HG02798 (cell line): ENCODE measurements around the gene UBAP2L.
"Not testable (repeated sequence)": the region's sequence is repeated elsewhere in the genome, so short reads cannot be mapped to it uniquely, and the experiment has no call there.

Source experiments
- ATAC-seq: cut with Tn5 transposase; IDR thresholded peaks from one replicate; pipeline ENCODE4 v1.9.1; 2021; ENCODE audit warnings: mild to moderate bottlenecking; ENCODE audit not compliant: unreplicated experiment, poor library complexity

UBAP2L gene

DNA sequence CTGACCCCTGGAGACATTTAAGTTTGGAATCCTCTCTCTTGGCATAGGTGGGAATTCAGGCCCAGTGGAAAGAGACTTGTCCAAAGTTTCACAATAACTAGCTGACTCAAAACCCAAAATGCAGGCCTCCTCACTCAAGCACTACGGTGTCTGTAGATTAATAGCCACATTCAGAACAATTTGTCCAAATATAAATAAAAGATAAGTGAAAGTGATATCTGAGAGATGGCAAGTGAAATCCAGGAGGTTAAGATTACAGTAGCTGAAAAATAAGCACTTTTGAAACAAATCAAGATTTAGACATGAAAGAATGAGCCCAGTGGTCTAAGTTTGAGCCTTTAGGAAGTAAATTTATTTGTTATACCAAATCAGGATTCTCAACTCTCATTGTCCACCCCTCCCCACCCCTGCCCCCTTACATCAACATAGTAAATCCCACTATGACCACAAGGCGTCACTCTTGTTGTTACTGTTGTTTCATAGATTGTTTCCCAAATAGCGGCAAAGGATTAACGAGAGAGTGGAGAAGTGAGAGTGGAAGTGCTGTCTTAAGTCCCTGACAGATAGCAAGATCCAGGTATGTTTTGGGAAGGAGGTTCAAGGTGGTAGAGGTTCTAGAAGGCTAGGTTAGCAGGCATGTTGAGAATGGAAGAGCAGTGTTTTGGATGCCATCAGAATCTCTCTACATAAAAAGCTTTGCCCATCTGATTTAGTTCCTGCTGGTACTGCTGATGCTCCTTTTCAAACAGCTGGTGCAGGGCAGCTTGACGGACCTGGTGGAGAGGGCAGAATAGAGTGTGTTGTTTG lies 21.8 kb upstream of the UBAP2L start:
- no peak for ATAC-seq

DNA sequence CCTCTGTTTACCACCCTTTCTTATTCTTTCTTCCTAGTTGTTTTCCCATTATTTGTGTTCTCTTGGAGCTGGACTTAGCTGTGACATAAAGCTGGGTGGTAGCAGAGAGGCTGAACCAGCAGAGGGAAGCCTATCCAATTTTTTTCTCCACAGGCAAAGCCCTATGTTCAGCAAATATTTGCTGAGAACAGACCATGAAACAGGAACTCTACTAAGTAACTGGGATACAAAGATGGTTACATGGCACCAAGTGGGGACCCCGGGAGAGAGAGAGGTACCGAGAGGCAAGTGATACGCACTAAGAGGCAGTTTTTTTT lies 21.2 kb upstream of the UBAP2L start:
- ATAC-seq = no peak

DNA sequence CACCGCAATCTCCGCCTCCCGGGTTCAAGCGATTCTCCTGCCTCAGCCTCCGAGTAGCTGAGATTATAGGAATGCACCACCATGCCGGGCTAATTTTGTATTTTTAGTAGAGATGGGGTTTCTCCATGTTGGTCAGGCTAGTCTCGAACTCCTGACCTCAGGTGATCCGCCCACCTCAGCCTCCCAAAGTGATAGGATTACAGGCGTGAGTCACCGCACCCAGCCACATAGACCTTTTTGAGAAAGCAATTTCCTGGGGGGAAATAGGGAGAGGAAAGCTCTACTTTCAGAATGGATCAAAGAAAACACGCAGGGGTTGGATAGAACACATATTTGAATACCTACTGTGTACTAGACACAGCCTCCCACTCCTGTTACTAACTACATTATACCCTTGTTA lies 15.0 kb upstream of the UBAP2L start:
- ATAC-seq = not testable (repeated sequence)

DNA sequence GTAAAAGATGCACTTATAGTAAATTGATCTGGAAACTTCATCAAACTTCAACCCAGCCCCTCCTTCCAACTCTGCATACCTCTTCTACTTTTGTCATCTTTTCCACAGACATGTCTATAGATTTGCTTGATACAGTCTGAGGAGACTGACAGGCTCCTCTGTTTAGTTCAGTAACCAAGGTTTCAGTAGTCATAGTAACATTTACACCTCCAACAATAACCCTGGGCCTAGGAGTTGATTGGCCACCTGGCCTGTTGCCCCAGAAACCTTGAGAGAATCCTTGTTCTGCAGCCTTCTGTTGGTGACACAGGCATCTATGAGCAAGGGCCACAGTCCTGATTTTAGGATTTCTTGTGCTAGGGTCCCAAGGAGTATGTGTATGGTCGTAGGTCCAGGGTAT lies 14.6 kb upstream of the UBAP2L start, which contains the start of gene CFAP141:
CFAP141 (minus strand) TSS at position 138 of the 400 bp plus-strand sequence; CDS start at position 112, 26 bp downstream.
- no peak for ATAC-seq

DNA sequence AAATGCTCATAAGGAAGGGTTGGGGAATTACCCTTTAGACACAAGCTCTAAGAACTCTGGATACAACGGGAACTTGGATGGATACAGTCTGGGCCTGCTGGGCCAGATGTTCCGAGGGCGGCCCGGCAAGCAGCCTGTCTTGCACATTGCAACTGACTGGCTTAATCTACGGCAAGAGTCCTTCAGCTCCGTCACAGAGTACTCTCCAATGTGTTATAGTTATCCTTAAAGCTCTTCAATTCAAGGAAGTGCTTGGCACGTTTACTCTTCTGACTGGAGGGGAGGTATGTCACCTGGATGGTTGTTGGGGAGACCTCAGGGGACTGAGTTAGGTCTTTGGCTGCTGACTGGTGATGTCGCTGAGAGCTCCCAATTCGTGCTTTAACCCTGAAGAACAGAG lies 13.5 kb upstream of the UBAP2L start:
- ATAC-seq = no peak

DNA sequence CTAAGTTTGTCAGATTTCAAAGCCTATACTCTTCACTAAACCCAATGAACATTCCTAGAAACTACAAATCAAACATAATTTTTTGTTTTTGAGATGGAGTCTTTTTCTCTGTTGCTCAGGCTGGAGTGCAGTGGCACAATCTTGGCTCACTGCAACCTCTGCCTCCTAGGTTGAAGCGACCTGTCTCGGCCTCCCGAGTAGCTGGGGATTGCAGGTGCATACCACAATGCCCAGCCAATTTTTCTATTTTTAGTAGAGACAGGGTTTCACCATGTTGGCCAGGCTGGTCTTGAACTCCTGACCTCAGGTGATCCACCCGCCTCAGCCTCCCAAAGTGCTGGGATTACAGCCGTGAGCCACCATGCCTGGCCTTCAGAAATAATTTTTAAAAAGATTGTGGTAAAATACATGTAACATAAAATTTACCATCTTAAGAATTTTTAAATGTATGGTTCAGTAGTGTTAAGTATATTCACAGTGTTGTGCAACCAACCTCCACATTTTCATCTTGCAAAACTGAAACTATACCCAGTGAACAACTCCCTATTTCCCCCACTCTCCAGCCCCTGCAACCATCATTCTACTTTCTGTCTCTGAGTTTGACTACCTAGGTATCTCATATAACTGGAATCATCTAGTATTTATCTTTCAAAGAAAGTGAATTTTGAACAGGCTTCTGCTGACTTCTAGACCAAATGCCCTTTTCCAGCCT lies 11.9 kb upstream of the UBAP2L start:
- no peak for ATAC-seq

DNA sequence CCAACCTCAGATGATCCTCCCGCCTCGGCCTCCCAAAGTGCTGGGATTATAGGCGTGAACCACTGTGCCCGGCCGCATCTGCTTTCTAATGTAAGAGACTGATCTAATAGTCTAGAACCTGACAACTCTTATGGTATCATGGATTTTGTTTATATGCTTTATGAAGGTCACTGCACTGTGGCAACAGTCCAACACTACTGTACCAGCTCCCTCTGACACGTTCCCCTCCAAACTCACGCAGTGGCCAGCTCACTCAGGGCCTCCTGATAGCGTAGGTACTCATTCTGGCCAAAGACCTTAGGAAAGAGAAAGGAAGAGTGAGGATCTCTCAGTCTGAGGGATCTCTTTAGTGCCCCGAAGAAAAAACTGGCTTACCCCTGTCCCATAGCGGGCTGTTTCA lies 8.7 kb upstream of the UBAP2L start:
- ATAC-seq = no peak

DNA sequence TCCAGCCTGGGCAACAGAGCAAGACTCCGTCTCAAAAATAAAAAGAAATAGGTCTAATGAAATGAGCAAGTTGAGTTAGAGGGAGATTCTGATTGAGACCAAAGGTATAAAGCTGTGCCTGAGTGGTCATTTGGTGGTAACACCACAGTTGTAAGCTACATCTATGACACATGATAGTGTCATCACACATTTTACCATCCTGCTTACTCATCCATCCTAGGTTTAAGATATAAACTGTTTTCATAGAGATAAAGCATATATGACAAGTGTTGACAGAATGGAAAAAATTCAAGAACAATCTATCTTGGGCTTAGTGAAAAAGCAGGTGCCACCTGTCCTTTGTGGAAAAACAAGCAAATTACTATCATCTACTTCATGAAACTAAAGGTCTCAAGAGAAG lies 7.5 kb upstream of the UBAP2L start:
- no peak for ATAC-seq

DNA sequence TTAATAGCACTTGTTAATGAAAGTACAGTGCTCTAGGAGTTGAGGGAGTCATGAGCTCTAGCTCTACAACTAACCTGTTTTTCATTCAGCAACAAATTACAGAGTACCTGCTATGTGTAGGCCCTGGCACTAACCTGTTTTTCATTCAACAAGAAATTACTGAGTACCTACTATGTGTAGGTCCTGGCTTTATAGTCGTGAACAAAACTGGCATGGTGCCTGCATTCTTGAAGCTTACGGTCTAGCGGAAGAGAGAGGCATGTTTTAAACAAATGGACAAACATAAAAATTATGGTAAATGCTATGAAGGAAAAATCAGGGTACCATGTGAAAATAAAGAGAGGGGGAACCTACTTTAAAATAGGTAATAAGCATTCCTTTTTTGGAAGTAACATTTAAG lies 2.2 kb upstream of the UBAP2L start:
- ATAC-seq = no peak

DNA sequence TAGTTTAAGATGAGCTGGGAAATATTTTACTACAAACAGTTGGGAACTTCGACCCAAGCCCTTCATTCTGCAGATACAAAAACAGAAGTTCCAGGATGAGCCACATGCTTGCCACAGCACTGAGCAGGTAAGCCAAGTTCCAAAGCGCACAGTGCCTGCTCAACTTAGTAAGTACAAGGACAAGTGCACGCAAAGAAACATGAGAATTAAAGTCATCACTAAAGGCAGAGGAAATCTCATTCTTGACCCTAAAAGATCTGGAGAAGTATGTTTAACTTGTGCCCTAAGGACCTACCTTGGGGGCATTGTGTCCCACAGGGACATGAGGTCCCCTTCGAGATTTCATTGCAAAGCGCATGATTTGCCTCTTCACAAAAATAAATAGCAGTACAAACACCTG lies 1.2 kb upstream of the UBAP2L start:
- no peak for ATAC-seq

DNA sequence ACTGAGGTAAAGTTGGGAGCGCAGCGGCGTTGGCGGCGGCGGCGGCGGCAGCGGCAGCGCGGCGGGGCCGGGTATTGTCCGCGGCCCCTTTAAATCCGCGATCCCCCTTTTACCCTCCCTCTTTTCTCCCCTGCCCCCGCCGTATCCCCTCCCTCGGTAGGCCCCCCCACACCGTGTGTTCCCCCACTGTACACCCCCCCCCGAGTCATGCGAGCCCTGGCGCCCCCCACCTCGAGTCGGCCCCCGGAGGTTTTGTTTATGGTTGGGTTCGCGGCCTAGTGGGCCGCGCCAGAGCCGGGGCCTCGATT lies 169 bp downstream of the UBAP2L start:
- no peak for ATAC-seq

DNA sequence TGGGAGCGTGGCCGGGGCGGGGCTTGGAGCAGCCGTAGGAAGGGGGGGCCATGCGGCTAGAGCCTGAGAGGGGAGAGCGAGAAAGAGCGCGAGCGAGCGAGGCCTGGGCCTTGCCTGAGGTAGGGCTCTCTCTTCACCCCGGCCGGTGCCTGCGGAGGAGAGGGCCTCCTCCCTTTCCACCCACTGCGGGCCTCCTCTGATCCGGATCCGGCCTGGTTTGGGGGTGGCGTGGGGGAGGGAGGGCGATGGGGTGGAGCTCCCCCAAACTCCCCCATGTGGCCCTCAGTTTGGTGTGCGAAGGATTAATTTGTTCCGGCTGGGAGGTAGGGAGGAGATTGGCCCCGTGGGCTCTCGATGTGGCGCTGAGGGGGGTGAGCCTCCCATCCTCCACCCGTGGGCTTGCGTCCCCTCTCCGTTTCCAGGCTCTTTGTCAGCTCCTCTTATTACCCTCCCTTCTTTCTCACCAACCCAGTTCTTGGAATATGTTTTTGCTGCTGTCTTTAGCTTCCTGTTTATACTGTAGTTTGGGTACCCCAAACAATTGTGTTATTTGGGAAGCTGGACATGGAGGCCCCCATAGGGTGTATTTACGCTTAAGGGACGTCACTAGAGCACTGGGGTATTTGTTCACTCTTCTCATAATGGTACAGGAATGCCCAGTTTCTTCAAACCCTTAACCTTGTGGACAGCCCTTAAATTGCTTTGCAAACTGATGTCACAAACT lies 685 bp downstream of the UBAP2L start:
- ATAC-seq = peak; percentile 10

DNA sequence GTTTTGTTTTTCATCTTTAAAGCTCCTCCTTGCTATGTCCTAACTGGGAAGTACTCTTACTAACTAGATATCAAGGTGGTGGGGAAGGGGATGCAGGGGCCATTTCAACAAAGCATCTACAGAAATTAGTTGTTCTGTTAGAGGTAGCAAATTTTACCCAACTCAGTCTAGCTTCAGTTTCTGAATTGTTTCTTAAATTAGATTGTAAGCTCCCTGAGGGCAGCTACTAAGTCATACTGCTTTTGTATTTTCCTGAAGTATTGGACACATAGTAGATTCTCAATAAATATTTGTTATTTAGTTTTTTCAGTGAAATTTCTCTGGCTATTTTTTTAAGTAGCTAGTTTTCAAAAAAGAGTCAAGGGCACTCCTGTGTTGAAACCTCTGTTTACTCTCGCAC lies 1.8 kb downstream of the UBAP2L start:
- no peak for ATAC-seq

DNA sequence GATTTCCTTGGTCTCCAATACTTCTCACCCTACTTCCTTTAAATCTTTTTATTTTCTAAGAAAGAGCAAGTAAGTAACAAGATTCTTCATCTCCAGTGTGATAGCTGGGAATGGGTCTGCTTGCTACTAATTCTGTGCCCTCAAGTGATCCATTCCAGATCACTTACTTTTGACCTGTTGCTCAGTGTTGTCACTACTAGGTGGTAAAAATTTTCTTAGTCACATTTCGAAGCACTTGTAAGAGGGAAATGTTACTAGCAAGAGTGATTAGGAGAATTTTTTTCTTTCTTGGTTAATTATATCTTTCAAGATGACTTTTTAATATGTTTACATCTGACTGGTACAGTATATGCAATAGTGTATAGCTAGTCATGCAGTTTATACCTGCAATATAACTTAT lies 2.2 kb downstream of the UBAP2L start:
- no peak for ATAC-seq

DNA sequence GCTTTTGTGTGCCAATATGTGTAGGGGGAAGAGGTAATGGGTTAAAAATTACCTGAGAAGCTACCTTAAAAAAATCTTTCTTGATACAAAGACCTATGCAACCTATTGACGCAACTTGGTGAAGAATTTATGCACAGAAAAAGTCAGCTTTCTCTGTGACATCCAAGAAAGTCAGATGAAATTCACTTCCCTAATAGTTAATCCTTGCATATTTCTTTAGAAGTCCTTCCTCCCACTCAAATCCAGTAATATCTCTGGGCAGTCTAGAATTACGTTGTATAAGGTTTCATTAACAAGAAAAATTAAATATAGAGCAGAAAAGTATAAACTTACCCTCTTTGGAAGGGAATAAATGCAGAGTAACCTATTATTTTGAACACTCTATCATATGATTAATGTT lies 2.9 kb downstream of the UBAP2L start:
- ATAC-seq = no peak

DNA sequence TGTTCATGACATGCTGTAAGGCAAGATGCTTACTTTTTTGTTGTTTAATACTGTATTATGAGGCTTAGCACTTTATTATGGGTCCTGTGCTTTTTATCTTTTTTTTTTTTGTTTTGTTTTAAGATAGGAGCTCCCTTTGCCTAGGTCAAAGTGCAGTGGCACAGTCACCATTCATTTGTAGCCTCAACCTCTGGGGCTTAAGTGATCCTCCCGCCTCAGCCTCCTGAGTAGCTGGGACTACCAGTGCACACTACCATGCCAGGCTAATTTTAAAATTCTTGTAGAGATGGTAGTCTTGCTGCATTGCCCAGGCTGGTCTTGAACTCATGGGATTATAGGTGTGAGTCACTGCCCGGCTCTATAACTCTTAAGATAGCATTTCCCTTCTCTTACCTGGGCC lies 4.6 kb downstream of the UBAP2L start:
- ATAC-seq = no peak

DNA sequence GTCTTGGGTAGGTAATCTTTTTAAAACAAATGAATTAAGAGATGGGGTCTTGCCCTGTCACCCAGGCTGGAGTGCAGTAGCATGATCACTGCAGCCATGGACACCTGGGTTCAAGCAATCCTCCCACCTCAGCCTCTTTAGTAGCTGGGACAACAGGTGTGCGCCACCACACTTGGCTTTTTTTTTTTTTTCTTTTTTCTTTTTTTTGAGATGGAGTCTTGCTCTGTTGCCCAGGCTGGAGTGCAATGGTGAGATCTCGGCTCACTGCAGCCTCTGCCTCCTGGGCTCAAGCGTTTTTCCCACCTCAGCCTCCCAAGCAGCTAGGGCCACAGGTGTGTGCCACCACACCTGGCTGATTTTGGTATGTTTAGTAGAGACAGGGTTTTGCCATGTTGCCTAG lies 10.4 kb downstream of the UBAP2L start:
- ATAC-seq = not testable (repeated sequence)

DNA sequence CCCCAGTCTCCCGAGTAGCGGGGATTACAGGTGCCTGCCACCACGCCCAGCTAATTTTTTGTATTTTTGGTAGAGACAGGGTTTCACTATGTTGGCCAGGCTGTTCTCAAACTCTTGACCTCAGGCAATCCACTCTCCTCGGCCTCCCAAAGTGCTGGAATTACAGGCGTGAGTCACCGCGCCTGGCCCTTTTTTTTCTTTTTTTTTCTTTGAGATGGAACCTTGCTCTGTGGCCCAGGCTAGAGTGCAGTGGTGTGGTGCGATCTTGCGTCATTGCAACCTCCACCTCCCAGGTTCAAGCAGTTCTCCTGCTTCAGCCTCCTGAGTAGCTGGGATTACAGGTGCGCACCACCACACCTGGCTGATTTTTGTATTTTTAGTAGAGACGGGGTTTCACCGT lies 12.4 kb downstream of the UBAP2L start:
- ATAC-seq = not testable (repeated sequence)

DNA sequence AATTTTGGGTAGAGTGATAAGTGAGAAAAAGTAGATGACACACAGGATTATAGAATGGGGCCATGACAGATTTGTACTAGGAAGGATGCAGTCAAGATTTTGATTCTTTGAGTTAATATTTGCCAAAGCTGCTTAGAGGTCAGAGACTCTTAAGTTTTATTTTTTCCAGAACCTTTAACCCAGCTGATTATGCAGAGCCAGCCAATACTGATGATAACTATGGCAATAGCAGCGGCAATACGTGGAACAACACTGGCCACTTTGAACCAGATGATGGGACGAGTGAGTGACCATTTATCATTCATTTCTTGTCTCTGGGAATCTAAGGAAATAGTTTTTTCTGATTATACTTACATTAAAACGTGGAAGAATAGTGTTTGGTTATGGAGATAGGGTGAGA lies 16.1 kb downstream of the UBAP2L start:
- ATAC-seq = no peak

DNA sequence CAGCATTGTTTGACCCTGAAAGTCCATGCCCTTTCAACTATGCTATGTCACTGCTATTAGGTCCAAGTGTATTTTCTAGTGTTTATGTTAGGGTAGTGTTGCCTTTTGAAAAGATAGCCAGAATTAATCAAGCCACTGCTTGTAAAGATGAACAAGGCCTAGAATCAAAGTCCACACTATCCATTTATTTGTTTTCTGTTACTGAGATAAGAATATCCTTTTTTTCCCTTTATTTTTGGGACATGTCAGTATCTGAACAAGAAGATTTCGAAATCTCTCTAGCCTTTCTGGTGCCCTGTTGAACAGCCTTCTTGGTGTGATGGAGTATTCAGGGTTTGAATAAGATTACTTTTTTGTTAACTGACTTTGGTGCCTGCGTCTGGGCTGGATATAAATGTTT lies 16.7 kb downstream of the UBAP2L start:
- ATAC-seq = no peak

DNA sequence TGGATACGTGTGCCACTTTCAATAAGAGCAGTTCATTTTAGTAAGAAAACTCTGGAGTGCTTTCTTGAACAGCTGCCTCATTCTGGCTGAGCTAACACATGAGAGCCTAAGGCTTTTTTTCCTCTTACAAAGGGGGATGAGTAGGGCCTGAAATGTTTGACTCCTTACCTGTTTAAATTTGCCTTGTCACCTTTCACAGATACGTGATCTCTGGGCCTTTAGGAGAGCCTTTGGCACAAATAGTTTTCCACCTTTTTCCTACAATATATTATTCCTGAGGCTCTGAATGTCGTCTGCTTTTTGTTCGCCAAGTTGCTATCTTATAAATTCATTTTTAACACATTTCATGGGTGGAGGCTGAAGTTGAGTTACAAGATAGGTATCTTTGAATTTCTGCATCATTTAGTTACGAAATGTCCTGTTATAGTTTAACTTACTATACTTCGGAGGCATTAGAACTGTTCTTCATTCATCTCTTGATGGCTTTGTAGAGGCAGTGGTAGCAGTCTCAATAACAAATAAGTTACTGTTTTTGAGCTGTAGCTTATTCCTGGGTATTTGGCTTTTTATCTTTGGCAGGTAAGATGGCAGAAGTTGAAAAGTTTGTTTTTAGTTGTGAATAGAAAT lies 17.2 kb downstream of the UBAP2L start:
- no peak for ATAC-seq
